Suppressor macrophage treated with lipopolysaccharide for 4 hours (primary cell): ENCODE results near the gene GRK2.
"Not testable (repeated sequence)": the region's sequence is repeated elsewhere in the genome, so short reads cannot be mapped to it uniquely, and the experiment has no call there.

Experiments used
- DNase-seq: peaks from one replicate; pipeline ENCODE4 v3.0.0-alpha.2; 2020

GRK2 gene

DNA sequence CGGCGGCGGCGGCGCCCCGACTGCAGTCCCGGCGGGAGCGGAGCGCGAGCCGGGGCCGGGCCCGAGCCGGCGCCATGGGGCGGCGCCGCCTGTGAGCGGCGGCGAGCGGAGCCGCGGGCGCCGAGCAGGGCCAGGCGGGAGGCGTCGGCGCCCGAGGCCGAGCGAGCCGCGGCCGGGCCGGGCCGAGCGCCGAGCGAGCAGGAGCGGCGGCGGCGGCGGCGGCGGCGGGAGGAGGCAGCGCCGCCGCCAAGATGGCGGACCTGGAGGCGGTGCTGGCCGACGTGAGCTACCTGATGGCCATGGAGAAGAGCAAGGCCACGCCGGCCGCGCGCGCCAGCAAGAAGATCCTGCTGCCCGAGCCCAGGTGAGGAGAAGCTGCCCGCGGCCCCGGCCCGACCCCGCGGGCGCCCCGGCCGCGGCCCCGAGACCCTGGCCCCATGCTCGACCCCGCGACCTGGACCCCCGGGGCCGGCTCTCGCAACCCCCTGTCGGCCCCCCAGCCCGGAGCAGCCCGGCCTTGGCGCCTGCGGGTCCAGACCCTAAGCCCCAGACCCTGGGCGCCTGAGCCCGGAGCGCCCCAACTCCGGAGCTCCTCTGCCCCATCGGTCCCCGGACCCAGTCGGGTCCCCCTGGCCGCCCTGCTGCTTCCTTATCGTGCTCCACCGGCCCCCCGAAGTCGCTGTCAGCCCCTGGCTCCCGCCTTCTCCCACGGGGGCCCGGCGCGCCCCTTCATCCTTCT, at the start of gene GRK2:
GRK2 (plus strand) TSS at position 25 of the 739 bp plus-strand sequence; CDS start at position 252, 227 bp downstream.
- peak; percentile 72 for DNase-seq

DNA sequence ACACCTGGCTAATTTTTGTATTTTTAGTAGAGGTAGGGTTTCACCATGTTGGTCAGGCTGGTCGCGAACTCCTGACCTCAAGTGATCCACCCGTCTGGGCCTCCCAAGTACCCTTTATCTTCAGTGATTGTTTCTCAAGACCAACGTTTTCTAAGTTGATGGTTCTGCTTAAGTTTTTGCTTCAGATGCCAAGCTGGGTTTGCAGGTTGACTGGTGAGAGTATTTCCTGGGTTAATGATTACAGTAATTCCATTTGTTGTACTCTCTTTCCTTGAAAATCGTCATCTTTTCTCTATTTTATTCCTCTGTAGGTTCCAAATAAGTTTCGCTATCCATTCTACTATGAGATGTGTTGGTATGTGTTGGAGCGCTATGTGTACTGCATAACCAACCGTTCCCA, 38.5 kb upstream of the GRK2 start:
- DNase-seq: no peak

- DNase-seq: no peak
Measured at GRCh38 chr11:67230406-67230805, 35.9 kb upstream of the GRK2 start.

DNA sequence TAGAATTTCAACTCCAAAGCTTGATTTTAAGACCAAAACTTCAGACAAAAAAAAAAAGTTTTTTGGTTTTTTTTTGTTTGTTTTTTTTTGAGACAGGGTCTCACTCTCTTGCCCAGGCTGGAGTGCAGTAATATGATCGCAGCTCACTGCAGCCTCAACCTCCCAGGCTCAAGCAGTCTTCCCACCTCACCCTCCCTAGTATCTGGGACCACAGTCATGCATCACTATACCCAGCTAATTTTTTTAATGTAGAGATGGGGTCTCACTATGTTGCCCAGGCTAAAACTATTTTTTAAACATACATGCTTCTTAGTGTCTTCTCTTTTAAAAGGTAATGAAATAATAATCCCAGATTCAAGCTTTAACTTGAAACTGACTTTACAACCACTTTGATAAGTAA, 35.4 kb upstream of the GRK2 start:
- no peak for DNase-seq

DNA sequence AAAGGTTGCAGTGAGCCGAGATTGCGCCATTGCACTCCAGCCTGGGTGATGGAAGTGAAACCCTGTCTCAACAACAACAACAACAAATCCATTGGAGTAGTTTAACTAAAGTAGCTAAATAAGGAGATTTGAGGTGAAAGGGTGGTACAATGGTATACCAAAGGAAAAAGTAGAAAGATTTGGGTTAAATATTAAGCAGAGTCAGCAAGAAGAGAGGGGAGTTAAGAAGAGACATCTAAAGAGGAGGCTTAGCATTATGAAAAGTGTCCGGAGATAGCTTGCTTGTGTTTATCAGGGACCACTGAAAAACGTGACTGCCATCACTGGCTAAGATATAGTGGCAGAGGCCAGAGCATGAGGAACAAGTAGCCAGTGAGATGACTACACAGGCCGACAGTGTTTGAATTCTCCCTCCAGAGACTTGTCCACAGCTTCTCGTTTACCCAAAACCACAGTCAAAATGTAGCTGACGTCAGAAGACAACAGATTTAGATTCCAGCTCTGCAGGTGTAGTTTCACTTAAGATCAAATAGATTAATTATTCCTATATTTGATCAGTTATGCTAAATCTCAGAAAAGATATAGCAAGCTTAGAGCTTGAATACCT, 32.6 kb upstream of the GRK2 start:
- no peak for DNase-seq

DNA sequence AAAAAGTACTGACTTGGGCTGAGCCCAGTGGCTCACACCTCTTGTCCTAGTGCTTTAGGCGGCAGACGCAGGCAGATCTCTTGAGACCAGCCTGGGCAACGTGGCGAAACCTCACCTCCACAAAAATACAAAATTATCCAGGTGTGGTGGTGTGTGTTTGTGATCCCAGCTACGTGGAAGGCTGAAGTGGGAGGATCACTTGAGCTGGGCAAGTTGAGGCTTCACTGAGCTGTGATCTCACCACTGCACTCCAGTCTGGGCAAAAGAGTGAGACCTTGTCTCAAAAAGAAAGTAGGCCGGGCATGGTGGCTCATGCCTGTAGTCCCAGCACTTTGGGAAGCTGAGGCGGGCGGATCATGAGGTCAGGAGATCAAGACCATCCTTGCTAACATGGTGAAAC, 31.7 kb upstream of the GRK2 start:
- not testable (repeated sequence) for DNase-seq

- DNase-seq: no peak
Measured at GRCh38 chr11:67237574-67237973, 28.7 kb upstream of the GRK2 start.

DNA sequence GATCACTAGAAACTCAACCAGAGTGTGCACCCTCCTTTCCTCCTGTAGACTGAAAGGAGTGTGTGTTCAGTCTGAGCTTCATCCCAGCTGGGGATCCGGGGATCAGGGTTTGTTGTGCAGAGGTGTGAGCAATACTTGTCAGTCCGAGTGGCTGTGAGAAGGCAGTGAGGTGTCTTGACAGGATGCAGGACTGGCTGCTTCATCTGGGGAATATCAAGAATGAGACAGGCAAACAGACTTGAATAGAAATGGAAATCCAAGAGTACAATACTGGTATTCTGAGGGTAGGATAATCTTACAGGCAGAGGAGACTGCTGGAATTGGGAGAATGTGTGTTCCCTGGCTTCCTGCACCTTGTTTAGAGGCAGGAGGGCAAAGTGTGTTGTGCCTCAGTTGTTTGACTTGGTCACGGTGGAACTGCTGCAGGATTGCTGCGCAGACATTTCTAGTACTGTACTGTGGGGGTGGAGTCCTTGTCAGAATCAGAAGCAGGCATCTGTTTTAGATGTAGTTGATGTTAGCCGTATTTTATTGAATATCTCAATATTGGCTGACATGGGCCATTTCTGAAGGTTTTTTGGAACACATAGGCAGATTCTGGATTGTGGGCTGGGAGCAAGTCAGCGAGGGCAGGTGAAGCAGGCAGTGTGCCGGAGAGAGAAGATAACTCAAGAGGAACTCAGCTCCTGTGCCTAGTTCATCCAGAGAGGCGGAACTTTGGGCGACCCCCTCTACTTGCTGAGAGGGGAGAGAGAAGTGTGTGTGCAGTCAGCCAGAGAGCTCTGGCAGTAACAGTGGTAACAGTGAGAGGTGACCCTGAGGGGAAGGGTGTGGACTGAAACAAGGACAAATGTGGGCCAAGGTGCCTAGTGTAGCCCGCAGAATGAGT, 27.1 kb upstream of the GRK2 start:
- no peak for DNase-seq

DNA sequence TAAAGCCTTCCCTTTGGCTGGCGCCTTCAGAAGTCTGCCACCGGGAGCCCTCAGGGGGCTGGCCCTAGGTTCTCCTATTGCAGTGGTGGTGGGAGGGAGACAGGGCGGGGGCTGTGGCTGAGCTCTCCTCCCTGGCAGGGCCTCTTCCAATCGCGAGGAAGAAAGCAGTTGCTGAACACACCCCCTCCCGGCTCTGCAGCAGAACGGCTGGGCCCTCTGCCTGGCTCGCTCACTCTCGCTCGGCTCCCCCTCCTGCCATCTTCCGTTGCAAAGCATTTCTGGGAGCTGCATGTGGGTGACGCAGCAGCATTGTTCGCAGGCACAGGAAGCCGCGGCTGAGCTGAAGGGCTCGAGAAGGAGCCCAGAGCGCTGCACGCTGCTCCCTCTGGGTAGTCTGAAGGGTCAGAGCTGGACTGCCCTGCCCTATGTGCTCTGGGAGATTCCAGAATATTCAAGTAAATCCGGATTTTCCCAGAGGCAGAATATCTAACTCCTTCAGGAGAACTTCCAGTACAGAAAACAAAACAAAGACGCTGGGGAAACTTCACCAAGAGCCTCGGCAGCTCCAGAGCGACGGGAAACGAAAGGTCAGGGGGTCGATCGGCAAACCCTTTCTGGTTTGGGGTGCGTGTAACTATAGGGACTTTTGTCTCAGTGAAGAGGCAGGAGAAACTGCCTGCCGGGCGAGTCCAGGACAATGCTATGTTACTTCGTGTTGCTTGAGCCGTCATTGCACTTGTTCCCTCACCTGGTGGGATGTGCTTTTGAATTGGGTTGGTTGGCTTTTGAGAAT, 26.3 kb upstream of the GRK2 start:
- peak; percentile 97 for DNase-seq

DNA sequence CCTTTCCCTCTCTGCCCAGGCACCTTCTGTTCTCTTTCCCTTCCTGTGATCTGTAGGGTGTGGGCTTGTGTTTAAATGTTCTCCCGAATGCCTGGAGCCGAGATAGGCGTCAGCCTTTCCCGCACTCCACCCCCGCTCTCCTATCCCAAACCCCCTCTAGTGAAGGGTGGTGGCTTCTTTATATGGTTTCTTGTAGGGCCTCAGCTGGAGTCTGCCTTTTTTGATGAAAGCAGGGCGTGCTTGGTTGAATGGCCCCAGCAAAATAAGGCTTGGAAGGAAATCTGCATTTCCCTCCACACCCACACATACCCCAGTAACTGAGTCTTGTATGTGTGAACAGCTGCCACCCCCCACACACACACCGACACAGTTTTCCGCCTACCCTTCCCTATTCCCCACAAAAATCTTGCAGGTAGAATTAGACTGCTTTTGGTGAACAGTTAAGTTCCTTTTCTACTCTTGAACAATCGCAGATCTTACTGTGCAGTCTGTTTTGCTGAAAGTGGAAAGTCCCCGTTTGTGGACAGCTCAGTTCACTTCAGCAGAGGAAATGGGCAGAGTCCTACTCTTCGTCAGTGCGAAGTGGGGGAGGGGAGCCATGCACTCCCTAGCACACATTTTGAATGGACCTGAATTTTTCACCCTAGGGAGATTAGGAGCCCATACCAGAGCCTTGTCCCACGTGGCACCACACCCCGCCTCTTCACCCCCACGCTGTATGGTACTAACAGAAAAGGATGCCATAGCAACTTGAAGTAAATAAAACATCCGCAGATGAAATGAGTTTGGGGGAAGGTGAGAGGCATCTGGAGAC, 25.5 kb upstream of the GRK2 start:
- DNase-seq: peak; percentile 89

- DNase-seq: no peak
Measured at GRCh38 chr11:67242548-67242947, 23.7 kb upstream of the GRK2 start.

DNA sequence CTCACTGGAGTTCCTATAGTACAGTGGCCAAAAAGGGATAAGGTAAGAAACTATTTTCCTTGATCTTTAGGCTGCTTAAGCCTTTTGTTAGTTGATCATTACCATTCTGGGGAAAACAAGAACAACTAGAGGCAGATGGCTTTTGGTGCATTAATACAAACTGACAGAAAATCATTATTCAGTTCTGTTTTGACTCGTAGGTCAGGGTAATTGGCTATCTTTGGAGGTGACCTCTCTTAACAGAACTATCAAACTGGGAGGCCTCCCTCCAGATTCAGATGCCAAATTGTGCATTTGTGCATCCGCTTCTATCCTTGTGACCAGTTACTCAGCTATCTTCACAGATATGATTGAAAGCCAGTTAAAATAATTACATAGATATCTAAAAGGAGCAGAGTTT, 23.2 kb upstream of the GRK2 start:
- no peak for DNase-seq

GRCh38 chr11:67245046-67245445, 21.2 kb upstream of the GRK2 start:
- DNase-seq: no peak

DNA sequence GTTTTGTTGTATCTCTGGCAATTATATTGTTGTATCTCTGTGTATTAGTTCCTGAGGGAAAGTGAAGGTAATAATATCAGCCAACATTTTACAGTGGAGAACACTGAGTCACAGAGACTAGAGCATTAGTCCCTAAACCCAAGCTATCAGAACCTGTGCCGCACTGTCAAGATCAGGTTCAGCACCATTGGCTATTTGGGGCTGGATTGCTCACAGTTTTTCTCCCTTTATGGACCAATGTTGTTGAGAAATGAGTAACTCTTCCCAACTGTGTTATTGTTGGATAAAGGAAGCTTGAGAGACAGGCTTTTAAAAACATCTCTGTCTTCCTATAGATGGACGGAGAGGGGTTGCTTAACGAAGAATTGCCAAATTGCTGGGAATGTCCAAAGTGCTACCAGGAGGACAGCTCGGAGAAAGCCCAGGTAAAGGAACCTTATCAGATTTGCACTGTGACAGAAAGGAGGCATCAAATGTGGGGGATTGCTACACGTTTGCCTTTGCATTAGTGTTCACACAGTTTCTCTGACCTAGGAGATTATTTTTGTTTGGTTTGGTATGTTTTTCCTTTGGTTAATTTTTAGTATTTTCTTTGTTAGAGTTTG, 18.2 kb upstream of the GRK2 start:
- DNase-seq: no peak

- DNase-seq: no peak
Measured at GRCh38 chr11:67248653-67249052, 17.6 kb upstream of the GRK2 start.

DNA sequence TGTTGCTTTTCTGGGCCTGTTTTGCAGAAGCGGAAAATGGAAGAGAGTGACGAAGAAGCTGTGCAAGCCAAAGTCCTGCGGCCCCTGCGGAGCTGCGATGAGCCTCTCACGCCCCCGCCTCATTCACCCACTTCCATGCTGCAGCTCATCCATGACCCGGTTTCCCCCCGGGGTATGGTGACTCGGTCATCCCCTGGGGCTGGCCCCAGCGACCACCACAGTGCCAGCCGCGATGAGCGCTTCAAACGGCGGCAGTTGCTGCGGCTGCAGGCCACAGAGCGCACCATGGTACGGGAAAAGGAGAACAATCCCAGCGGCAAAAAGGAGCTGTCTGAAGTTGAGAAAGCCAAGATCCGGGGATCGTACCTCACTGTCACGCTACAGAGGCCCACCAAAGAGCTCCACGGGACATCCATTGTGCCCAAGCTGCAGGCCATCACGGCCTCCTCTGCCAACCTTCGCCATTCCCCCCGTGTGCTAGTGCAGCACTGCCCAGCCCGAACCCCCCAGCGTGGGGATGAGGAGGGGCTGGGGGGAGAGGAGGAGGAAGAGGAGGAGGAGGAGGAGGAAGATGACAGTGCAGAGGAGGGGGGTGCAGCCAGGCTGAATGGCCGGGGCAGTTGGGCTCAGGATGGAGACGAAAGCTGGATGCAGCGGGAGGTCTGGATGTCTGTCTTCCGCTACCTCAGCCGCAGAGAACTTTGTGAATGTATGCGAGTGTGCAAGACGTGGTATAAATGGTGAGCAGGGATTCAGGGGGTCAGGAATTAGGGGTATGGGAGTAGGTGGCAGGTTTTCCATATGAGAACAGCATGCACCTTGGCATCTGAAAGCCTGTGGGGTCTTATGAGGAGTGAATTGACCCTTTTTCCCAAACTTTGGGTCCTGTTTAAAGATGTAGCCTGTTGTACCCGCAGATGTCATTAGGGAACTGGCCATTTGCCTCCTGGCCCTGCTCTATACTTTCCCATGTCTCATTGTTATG, 15.9 kb upstream of the GRK2 start:
- DNase-seq: no peak

DNA sequence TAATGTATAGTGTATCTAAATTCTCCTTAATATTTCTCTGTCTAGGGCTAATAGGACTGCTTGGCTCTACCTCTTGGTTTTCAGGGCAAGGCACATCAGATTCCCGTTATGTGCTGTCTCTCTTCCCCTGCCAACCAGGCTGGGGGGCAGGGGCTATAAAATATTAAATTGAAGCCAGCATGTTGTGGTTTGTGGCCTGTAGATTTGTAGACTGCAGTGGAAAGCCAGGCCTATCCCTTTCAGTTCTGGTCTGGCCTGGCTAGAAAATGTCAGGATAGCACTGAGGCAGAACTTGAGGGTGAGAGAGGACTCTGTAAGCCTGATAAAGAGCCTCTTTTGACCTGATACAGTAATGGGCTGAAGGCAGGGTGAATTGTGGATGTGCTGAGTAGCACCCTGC, 14.4 kb upstream of the GRK2 start:
- DNase-seq: no peak

DNA sequence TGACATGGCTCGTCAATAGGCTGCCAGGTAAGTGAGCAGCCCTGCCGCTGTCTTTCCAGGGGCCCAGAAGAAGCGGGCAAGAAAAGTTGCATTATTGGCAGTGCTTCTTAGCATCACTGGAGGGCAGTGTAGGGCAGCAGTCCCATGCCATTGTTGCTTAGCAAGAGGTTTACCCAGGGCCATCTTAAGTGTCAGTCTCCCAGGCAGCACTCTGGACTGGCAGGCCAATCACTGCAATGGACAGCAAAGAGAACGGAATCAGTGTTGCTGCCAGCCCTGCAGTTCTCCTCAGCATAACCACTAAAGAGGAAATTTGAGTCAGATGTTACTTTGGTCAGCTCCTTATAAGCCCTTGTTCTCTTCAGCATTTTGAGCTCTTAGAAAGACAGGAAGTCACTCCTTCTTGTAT, 13.4 kb upstream of the GRK2 start:
- DNase-seq: peak; percentile 77

GRCh38 chr11:67253872-67254624, 12.2 kb upstream of the GRK2 start:
- no peak for DNase-seq

GRCh38 chr11:67254798-67255197, 11.5 kb upstream of the GRK2 start:
- DNase-seq: no peak
